HG03135 (cell line): ENCODE measurements around the gene FANCM.

Source experiments
- ATAC-seq: cut with Tn5 transposase; IDR thresholded peaks from one replicate; pipeline ENCODE4 v1.9.1; 2021; ENCODE audit warnings: mild to moderate bottlenecking, moderate library complexity; ENCODE audit not compliant: unreplicated experiment

Gene FANCM, protein sequence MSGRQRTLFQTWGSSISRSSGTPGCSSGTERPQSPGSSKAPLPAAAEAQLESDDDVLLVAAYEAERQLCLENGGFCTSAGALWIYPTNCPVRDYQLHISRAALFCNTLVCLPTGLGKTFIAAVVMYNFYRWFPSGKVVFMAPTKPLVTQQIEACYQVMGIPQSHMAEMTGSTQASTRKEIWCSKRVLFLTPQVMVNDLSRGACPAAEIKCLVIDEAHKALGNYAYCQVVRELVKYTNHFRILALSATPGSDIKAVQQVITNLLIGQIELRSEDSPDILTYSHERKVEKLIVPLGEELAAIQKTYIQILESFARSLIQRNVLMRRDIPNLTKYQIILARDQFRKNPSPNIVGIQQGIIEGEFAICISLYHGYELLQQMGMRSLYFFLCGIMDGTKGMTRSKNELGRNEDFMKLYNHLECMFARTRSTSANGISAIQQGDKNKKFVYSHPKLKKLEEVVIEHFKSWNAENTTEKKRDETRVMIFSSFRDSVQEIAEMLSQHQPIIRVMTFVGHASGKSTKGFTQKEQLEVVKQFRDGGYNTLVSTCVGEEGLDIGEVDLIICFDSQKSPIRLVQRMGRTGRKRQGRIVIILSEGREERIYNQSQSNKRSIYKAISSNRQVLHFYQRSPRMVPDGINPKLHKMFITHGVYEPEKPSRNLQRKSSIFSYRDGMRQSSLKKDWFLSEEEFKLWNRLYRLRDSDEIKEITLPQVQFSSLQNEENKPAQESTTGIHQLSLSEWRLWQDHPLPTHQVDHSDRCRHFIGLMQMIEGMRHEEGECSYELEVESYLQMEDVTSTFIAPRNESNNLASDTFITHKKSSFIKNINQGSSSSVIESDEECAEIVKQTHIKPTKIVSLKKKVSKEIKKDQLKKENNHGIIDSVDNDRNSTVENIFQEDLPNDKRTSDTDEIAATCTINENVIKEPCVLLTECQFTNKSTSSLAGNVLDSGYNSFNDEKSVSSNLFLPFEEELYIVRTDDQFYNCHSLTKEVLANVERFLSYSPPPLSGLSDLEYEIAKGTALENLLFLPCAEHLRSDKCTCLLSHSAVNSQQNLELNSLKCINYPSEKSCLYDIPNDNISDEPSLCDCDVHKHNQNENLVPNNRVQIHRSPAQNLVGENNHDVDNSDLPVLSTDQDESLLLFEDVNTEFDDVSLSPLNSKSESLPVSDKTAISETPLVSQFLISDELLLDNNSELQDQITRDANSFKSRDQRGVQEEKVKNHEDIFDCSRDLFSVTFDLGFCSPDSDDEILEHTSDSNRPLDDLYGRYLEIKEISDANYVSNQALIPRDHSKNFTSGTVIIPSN (N-terminal part only)

DNA sequence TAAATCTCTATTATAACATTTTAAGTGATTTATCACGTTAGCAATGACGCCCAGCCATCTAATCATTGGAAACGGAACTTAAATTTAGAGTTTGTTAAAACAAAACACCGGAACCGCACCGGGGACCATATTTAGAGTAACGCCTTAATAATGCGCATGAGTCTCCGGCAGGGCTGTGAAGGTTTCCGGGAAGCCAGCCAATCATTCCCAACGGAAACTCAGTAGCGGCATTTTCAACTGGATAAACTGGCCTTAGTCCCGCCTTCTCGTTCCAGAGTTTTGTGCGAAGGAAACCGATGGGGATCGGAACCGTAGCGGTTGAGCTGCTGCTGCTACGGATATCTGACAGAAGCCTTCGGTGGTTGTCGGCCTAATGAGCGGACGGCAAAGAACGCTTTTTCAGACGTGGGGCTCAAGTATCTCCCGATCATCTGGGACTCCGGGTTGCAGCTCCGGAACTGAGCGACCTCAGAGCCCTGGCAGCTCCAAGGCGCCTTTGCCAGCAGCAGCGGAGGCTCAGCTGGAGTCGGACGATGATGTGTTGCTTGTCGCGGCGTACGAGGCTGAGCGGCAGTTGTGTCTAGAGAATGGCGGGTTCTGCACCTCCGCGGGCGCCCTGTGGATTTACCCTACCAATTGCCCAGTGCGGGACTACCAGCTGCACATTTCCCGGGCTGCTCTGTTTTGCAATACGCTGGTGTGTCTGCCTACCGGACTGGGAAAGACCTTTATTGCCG, at the start of gene FANCM:
TSS of gene FANCM (plus strand) at position 272 of the 737 bp plus-strand sequence. CDS start at position 374, 102 bp downstream.
- ATAC-seq, result peak; percentile 35

DNA sequence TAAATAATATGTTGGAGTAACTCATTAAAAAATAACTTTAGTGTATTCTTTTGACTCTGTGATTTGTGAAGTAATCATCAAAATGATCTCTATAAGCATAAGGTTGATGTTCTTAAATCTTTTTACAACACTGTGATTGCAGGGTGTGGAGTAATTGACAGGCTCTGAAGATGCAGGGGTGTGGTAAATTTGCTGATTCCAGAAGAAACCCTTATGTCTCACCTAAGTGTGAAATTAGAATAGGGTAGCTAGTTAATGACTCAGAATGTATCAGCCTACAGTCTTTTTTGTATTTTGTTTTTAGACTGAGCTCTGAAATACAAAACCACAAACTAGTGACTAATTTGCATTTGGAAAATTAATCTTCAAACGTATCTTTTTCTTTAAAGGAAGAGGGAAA, 45.9 kb upstream of the FANCM start:
- peak; percentile 55 for ATAC-seq

- no peak for ATAC-seq
Measured at GRCh38 chr14:45091710-45092109, 44.0 kb upstream of the FANCM start.

DNA sequence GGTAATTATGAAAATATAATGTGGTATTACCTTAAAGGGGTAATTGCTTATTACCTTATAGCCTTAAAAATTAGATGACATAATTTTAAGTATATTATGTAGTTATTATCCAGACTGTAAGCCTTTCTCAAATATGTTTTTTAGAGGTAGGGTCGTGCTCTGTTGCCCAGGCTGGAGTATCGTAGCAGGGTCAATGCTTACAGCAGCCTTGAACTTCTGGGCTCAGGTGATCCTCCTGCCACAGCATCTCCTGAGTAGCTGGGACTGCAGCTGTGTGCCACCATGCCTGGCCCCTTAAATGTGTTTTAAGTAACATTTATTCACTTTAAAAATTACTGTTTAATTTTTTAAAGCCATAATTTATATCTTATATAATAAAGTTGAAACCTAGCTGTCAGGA, 41.5 kb upstream of the FANCM start:
- no peak for ATAC-seq

- no peak for ATAC-seq
Measured at GRCh38 chr14:45095143-45095542, 40.6 kb upstream of the FANCM start.

GRCh38 chr14:45096218-45096617, 39.5 kb upstream of the FANCM start:
- no peak for ATAC-seq

- no peak for ATAC-seq
Measured at GRCh38 chr14:45103806-45104205, 31.9 kb upstream of the FANCM start.

DNA sequence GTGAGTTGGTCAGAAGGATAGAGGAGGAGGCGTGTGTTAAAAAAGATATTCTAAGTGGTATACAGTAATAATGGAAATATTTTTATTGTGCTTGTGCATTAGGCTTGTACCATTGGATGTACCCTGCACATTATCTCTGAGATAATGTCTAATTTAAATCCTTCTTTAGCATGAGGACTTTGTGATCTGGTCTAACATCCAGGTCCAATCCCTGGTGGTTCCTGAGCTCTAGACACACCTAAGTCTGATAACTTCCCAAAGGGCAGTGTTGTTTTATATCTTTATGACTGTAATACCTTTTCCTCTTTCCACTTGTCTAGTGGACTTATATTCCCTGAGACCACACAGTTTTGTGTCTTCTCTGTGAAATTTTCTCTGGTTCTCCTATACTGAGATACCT, 31.2 kb upstream of the FANCM start:
- ATAC-seq, result no peak

- ATAC-seq, result no peak
Measured at GRCh38 chr14:45112896-45113781, 22.6 kb upstream of the FANCM start.

GRCh38 chr14:45114327-45114726, 21.4 kb upstream of the FANCM start:
- no peak for ATAC-seq

DNA sequence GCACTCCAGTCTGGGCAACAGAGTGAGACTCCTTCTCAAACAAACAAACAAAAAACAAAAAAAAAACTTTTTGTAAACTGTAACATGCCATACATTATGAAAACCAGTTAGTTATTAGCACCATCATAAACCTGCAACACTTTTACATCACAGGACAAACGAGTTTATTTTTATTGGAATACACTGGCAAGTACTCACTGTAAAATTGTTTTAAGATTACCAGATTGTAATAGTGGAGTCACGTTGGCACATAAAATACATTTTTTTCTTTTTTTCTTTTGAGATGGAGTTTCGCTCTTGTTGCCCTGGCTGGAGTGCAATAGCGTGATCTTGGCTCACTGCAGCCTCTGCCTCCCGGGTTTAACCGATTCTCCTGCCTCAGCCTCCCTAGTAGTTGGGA, 17.1 kb upstream of the FANCM start:
- ATAC-seq, result no peak

GRCh38 chr14:45120096-45120495, 15.6 kb upstream of the FANCM start:
- ATAC-seq, result no peak

- no peak for ATAC-seq
Measured at GRCh38 chr14:45123271-45123670, 12.5 kb upstream of the FANCM start.

- no peak for ATAC-seq
Measured at GRCh38 chr14:45125754-45126153, 10.0 kb upstream of the FANCM start.

DNA sequence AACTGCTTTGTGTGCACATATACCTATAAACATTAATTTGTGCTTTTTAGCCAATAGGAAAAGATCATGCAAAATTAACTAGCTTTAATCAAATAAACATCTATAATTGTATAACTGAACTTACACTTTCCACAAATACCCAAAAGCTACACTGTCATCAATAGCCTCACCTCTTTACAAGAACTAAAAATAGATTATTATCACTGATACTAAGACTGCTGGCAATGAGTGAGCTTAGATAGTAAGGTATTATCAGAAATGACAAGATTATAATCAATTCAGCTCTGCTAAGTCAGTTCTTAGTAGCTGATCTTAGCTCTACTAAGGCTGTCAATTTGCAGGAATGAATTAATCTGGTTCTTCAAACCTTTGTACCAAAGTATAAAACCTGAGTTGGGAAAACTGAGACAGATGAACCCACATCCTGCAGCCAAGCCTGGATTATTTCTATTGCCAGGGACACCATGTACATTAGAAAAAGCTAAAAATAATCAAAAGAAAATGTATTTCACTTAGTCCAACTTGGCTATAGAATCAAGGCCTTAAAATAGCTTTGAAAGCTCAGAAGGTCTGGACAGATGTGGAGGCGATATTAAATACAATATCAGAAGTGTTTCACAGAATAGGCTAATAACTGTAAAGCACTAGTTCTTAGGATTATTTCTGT, 6.6 kb upstream of the FANCM start:
- no peak for ATAC-seq

DNA sequence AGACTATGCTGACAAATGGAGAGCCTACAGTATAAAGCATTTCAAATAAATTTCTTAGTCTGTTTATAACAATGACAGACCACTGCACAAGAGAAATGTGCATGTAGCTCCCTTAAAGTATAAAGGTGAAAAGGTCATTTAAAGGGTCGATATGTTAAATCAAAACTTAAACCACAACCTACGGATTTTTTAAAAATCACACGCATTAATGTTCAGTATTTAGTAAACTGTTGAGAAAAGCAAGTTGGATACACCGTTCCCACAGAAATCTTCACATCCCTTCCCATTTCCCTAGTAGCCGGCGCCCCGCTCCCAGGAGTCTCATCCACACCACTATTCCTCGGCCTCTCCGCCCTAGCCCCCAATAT, 2.1 kb upstream of the FANCM start:
- ATAC-seq, result no peak

- peak; percentile 92 for ATAC-seq
Measured at GRCh38 chr14:45134051-45134958, 1.4 kb upstream of the FANCM start, which contains the start of gene FKBP3. FKBP3 (minus strand) TSS chr14:45134481; CDS start chr14:45134456, 25 bp downstream.

DNA sequence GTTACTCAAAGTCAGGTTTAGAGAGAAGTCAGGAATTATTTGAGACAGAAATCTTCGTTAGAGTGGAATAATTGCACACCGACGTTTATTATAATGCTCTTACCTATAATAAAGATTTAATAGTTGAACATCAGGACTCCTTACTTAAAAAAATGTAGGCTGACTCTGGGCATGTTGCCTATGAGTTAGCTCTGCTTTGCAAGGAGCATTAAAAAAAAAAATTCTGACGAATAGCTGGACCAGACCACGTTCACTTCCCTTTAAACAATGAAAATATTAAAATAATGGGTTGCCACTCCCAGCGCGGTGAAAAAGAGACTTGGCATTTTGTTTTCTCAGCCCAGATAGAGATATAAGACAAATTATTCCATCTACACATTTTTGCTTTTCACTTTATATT, 574 bp upstream of the FANCM start:
- no peak for ATAC-seq
